C4-2B (cell line): ENCODE data around the gene SPSB3.

Experiments
- ZFX ChIP-seq: fragments of 450-650 bp; IDR thresholded peaks from 2 replicates; pipeline ENCODE4 v1.6.1; 2017
- TF ChIP-seq, protein P1 (sequence below): fragments of 450-650 bp; conservative IDR thresholded peaks from 2 replicates; pipeline ENCODE4 v1.5.1; 2017; ENCODE audit warnings: mild to moderate bottlenecking

DNA sequence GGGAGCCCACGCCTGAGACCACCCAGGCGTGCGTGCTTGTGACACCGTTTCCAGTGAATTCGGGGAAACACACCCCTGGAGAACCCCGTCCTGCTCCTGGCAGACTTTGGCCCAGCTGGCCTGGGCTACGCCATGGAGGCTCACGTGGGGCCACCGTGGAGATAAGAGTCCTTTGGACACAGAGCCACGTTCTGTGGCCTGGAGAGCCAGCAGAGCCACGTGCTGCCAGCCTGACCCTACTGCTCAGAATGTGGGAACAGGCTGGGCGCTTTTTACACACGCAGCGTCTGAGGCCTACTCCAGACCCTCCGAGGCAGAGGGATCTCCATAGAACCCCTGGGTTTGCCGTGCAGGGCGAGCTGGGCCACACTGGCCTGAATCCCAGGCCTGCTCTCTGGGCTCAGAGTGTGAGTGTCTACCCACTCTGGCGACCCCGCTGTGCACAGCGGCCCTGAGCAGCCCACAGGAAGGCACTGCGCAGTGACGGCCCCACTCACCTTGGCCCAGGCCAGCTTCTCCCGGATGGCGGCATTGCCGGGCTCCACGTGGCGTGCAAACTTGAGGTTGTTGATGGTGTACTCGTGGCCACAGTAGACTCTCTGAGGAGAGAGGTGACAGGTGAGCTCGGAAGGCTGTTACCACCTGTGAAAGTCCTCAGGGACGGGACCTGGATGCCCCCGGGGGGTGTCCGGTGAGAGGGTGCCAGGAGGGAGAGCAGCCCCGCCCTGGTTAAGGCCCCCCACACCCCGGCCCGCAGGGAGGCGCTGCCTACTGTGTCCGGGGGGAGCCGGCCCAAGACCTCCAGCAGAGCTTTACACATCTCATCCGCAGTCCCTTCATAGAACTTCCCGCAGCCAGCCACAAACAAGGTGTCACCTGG is 34.3 kb upstream of the SPSB3 start:
- TF ChIP-seq, protein P1, sequence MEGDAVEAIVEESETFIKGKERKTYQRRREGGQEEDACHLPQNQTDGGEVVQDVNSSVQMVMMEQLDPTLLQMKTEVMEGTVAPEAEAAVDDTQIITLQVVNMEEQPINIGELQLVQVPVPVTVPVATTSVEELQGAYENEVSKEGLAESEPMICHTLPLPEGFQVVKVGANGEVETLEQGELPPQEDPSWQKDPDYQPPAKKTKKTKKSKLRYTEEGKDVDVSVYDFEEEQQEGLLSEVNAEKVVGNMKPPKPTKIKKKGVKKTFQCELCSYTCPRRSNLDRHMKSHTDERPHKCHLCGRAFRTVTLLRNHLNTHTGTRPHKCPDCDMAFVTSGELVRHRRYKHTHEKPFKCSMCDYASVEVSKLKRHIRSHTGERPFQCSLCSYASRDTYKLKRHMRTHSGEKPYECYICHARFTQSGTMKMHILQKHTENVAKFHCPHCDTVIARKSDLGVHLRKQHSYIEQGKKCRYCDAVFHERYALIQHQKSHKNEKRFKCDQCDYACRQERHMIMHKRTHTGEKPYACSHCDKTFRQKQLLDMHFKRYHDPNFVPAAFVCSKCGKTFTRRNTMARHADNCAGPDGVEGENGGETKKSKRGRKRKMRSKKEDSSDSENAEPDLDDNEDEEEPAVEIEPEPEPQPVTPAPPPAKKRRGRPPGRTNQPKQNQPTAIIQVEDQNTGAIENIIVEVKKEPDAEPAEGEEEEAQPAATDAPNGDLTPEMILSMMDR, result no peak
- TF ChIP-seq ZFX, result no peak
